Ovary (tissue), 3 donors: ENCODE results near the gene CFB.
"Not testable (repeated sequence)": the region's sequence is repeated elsewhere in the genome, so short reads cannot be mapped to it uniquely, and the experiment has no call there.

Experiments used
- EP300 ChIP-seq: sonication (generic); formaldehyde crosslinking; IDR thresholded peaks from one replicate; pipeline ENCODE4 v1.6.1; 2017; ENCODE audit warnings: antibody characterized with exemption
- POLR2A ChIP-seq: fragments of 450-650 bp; IDR thresholded peaks from one replicate; pipeline ENCODE4 v1.6.1; 2017; ENCODE audit warnings: antibody characterized with exemption, mild to moderate bottlenecking, moderate library complexity
- TF ChIP-seq, protein P1 (sequence below), 3 donors: fragments of 450-650 bp in 2 of 3; fragments of 200-600 bp in 1 of 3; IDR thresholded peaks; one replicate each; pipeline versions ENCODE4 v1.5.1 to v1.8.0; 2016 to 2022; ENCODE audit warnings: antibody characterized with exemption in 3 of 3, mild to moderate bottlenecking in 1 of 3
- donor health status: DM: no; HTN: no; CAD: no.

DNA sequence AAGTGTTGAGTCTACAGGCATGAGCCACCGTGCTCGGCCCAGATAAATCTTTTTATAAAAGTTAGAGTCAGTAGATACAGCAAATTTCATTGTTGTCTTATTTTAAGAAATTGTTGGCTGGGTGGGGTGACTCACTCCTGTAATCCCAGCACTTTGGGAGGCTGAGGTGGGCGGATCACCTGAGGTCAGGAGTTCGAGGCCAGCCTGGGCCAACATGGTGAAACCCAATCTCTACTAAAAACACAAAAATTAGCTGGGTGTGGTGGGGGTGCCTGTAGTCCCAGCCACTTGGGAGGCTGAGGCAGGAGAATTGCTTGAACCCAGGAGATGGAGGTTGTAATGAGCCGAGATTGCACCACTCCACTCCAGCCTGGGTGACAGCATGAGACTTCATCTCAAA is 37.6 kb upstream of the CFB start:
- TF ChIP-seq, protein P1, sequence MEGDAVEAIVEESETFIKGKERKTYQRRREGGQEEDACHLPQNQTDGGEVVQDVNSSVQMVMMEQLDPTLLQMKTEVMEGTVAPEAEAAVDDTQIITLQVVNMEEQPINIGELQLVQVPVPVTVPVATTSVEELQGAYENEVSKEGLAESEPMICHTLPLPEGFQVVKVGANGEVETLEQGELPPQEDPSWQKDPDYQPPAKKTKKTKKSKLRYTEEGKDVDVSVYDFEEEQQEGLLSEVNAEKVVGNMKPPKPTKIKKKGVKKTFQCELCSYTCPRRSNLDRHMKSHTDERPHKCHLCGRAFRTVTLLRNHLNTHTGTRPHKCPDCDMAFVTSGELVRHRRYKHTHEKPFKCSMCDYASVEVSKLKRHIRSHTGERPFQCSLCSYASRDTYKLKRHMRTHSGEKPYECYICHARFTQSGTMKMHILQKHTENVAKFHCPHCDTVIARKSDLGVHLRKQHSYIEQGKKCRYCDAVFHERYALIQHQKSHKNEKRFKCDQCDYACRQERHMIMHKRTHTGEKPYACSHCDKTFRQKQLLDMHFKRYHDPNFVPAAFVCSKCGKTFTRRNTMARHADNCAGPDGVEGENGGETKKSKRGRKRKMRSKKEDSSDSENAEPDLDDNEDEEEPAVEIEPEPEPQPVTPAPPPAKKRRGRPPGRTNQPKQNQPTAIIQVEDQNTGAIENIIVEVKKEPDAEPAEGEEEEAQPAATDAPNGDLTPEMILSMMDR (IDR thresholded peaks at IDR 0.05) = not testable (repeated sequence)
- not testable (repeated sequence) for TF ChIP-seq POLR2A, EP300
